Esophagus squamous epithelium (tissue), 4 donors: ENCODE data around the gene PCSK1.

Experiments used
- POLR2A ChIP-seq, 4 donors: fragments of 450-650 bp; IDR thresholded peaks; one replicate each; pipeline ENCODE4 v1.6.1; 2017; ENCODE audit warnings: antibody characterized with exemption in 4 of 4, mild to moderate bottlenecking in 4 of 4, moderate library complexity in 3 of 4
- TF ChIP-seq, protein P1 (sequence below), 6 experiments: fragments of 450-650 bp in 4 of 6; fragments of 200-600 bp in 2 of 6; sonication (generic) in 2 of 6; IDR thresholded peaks; one replicate each; pipeline ENCODE4 v1.5.1; 2016 to 2019; ENCODE audit warnings: antibody characterized with exemption in 6 of 6, mild to moderate bottlenecking in 4 of 6, moderate library complexity in 4 of 6

DNA sequence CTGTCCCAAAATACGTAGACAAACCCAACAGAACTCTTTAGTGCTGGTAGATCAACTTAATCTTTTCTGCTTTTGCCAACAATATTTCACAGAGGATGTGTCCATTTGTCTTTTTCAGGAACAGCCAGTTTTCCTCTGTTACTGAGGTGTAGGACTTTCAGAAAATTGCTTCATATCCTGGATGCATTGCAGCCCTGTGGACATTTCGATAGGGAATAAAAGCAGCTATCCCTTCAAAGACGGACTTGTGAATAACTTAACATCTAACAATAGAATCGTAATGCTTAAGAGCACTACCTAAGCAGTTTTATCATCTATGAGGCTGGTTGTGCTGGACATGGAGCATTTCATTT is 59.7 kb downstream of the PCSK1 start:
- TF ChIP-seq, protein P1, sequence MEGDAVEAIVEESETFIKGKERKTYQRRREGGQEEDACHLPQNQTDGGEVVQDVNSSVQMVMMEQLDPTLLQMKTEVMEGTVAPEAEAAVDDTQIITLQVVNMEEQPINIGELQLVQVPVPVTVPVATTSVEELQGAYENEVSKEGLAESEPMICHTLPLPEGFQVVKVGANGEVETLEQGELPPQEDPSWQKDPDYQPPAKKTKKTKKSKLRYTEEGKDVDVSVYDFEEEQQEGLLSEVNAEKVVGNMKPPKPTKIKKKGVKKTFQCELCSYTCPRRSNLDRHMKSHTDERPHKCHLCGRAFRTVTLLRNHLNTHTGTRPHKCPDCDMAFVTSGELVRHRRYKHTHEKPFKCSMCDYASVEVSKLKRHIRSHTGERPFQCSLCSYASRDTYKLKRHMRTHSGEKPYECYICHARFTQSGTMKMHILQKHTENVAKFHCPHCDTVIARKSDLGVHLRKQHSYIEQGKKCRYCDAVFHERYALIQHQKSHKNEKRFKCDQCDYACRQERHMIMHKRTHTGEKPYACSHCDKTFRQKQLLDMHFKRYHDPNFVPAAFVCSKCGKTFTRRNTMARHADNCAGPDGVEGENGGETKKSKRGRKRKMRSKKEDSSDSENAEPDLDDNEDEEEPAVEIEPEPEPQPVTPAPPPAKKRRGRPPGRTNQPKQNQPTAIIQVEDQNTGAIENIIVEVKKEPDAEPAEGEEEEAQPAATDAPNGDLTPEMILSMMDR (IDR thresholded peaks at IDR 0.05) = no peak
- no peak for TF ChIP-seq POLR2A (IDR thresholded peaks at IDR 0.05)
